Measurements from ENCODE around the gene COL27A1. TPM values are rescaled to one million over a fixed set of nuclear protein-coding genes. Genes with fewer than 3 reads are reported as not detected.

COL27A1 gene
- total RNA-seq, 1 experiment from 2014 or later, result 20.1 TPM

DNA sequence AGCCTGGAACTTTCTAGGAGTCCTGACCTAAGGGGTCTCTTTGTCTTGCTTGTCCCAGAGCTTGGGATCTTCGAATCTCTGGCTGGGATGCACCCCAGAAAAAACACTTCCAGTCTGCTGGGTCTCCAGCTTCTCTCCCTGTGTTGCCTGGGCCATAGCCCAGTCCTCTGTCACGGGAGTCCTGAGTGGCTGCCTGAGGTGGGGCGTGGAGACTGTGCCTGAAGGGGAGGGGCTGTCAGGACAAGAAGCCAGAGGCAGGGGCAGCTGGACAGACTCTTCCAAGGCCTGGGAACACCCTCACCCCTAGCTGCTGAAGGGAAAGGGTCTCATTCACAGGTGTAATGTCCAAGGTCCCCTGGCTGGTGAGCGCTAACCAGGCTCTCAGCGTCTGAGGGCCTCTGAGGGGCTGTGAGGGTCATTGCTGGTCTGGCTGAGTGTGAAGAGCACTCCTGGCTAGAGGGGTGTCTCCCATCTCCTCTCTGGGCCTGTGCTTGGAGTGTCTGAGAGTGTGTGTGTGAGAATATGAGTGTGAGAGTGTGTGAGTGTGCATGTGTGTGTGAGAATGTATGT, 20.4 kb upstream of the COL27A1 start:
- H3K27ac Mint-ChIP-seq (ENCODE audit: unreplicated experiment), result no peak overlapping the region
- peaks cover 48% of the 10 kb centered on the region for H3K27me3 Mint-ChIP-seq (ENCODE audit: unreplicated experiment)
- H3K36me3 Mint-ChIP-seq (ENCODE audit: insufficient read depth, unreplicated experiment), result no peaks in the 10 kb centered on the region
- no TSS peak for BruUV-seq (replicated peaks)
- H3K9me3 Mint-ChIP-seq (ENCODE audit: low read depth, unreplicated experiment), result no peaks in the 10 kb centered on the region
- CTCF ChIA-PET, result interaction anchor here (1.4 kb wide), 1 partner anchor 27 kb away, joined by 4 read pairs; no protein-coding TSS in a partner anchor
- intact Hi-C loops (cut with micrococcal nuclease; ENCODE audit: unreplicated experiment), result no loop called here
- no peak overlapping the region for H3K4me3 Mint-ChIP-seq (ENCODE audit: low read depth, unreplicated experiment)
- DNase-seq, result no peak
- TF ChIP-seq, protein P1, sequence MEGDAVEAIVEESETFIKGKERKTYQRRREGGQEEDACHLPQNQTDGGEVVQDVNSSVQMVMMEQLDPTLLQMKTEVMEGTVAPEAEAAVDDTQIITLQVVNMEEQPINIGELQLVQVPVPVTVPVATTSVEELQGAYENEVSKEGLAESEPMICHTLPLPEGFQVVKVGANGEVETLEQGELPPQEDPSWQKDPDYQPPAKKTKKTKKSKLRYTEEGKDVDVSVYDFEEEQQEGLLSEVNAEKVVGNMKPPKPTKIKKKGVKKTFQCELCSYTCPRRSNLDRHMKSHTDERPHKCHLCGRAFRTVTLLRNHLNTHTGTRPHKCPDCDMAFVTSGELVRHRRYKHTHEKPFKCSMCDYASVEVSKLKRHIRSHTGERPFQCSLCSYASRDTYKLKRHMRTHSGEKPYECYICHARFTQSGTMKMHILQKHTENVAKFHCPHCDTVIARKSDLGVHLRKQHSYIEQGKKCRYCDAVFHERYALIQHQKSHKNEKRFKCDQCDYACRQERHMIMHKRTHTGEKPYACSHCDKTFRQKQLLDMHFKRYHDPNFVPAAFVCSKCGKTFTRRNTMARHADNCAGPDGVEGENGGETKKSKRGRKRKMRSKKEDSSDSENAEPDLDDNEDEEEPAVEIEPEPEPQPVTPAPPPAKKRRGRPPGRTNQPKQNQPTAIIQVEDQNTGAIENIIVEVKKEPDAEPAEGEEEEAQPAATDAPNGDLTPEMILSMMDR (IDR thresholded peaks at IDR 0.05; ENCODE audit: unreplicated experiment), result no peak
- H3K4me1 Mint-ChIP-seq (ENCODE audit: low read depth, unreplicated experiment), result no peaks in the 10 kb centered on the region

DNA sequence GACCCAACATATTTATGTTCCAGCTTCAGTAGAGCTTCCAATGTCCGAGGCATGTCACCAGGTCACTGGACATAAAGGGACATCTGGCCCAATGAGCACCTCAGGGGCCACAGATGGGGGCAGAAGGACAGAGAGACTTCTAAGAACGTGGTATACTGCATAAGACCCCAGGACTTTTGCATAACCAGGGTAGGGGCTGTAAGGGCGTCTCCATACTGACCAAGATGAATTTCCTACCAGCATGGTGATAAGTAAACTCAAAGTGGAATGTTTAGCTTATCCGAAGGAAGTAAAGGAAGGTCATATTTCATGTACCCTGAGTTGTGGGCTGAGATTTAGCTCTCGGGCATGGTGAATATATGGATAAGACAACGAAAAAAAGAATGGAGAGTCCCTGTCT, 17.5 kb upstream of the COL27A1 start:
- H3K27me3 Mint-ChIP-seq (ENCODE audit: unreplicated experiment), result peaks cover 68% of the 10 kb centered on the region
- CTCF ChIA-PET, result no interaction called here
- no peaks in the 10 kb centered on the region for H3K4me1 Mint-ChIP-seq (ENCODE audit: low read depth, unreplicated experiment)
- DNase-seq, result no peak
- no peaks in the 10 kb centered on the region for H3K9me3 Mint-ChIP-seq (ENCODE audit: low read depth, unreplicated experiment)
- BruUV-seq (replicated peaks), result no TSS peak
- H3K4me3 Mint-ChIP-seq (ENCODE audit: low read depth, unreplicated experiment), result no peak overlapping the region
- H3K27ac Mint-ChIP-seq (ENCODE audit: unreplicated experiment), result no peak overlapping the region
- intact Hi-C loops (cut with micrococcal nuclease; ENCODE audit: unreplicated experiment), result no loop called here
- TF ChIP-seq, protein P1 (IDR thresholded peaks at IDR 0.05; ENCODE audit: unreplicated experiment), result no peak
- H3K36me3 Mint-ChIP-seq (ENCODE audit: insufficient read depth, unreplicated experiment), result no peaks in the 10 kb centered on the region

DNA sequence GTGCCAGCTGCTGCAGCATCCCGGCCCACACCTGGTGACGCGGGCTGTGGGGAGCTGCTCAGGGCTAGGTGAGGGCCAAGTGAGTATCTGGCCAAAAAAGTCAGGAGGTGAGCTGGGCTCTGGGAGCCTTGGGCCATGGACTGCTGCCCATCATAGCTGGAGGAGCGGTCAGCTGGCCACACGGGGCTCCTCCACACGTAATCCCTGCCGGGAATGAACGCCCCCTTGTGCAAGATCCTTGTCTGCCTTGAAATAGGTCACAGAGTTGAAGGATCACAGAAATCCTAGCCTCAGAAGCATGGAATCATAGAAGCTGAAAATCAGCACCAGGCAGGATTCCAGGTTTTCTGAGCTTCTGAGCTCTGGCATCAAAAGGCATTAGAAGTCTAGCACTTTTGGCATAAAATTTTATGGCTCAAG, 16.8 kb upstream of the COL27A1 start:
- no peaks in the 10 kb centered on the region for H3K9me3 Mint-ChIP-seq (ENCODE audit: low read depth, unreplicated experiment)

DNA sequence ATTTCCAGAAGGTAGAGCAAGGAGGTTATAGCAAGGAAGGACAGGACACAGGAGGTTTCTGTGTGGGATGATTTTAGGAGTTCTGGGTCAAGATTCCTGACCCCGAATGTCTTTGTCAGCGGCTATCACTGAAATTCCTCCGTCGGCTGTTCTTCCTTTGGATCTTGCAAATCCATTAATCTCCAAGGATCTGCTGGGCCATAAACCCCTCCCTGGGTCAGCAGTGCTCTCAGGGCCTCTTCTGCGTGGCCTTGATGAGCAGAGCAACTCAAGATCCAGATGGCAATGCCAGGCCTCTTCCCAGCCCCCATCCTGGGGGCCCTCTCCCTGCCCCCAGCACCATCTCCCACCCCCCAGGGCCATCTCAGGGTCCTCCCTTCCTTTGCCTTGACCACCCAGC, 16.3 kb upstream of the COL27A1 start:
- no peaks in the 10 kb centered on the region for H3K36me3 Mint-ChIP-seq (ENCODE audit: insufficient read depth, unreplicated experiment)
- TF ChIP-seq, protein P1 (IDR thresholded peaks at IDR 0.05; ENCODE audit: unreplicated experiment), result no peak
- no peak overlapping the region for H3K4me3 Mint-ChIP-seq (ENCODE audit: low read depth, unreplicated experiment)
- H3K9me3 Mint-ChIP-seq (ENCODE audit: low read depth, unreplicated experiment), result no peaks in the 10 kb centered on the region
- H3K27me3 Mint-ChIP-seq (ENCODE audit: unreplicated experiment), result peaks cover 66% of the 10 kb centered on the region
- CTCF ChIA-PET, result no interaction called here
- no peak for DNase-seq
- no peak overlapping the region for H3K27ac Mint-ChIP-seq (ENCODE audit: unreplicated experiment)
- BruUV-seq (replicated peaks), result no TSS peak
- no peaks in the 10 kb centered on the region for H3K4me1 Mint-ChIP-seq (ENCODE audit: low read depth, unreplicated experiment)
- intact Hi-C loops (cut with micrococcal nuclease; ENCODE audit: unreplicated experiment), result no loop called here

More for the DNA sequence above, 16.8 kb upstream of the COL27A1 start:
- intact Hi-C loops (cut with micrococcal nuclease; ENCODE audit: unreplicated experiment), result no loop called here
- Mint-ChIP-seq H3K27ac (ENCODE audit: unreplicated experiment) (no peak overlapping the region), H3K36me3 (ENCODE audit: insufficient read depth, unreplicated experiment) (no peaks in the 10 kb centered on the region), H3K4me1 (ENCODE audit: low read depth, unreplicated experiment) (no peaks in the 10 kb centered on the region), H3K4me3 (ENCODE audit: low read depth, unreplicated experiment) (no peak overlapping the region), H3K27me3 (ENCODE audit: unreplicated experiment) (peaks cover 69% of the 10 kb centered on the region)
- CTCF ChIA-PET, result no interaction called here
- DNase-seq, result no peak
- no TSS peak for BruUV-seq (replicated peaks)
- TF ChIP-seq, protein P1 (IDR thresholded peaks at IDR 0.05; ENCODE audit: unreplicated experiment), result no peak
